Natural killer cell treated with Interleukin-12 subunit alpha and Interleukin-12 subunit beta and Interleukin-15 and Interleukin-18, amount 100 ng/mL, for 72 hours (primary cell): ENCODE measurements around the gene S100A10. TPM values are rescaled to one million over a fixed set of nuclear protein-coding genes. Genes with fewer than 3 reads are reported as not detected.

Experiments
- ATAC-seq, 2 donors: fragments of 150-1000 bp; cut with Tn5 transposase in 1 of 2; sonication (Bioruptor Pico), chemical (Tn5 transposase) in 1 of 2; 2 replicates each; pipeline ENCODE4 v1.10.0; 2021
- DNase-seq: peaks from one replicate; pipeline ENCODE4 v3.0.0; 2022; ENCODE audit warnings: low spot score
- H3K27ac Mint-ChIP-seq, 2 donors: 1 replicate in 1 of 2; 2 replicates in 1 of 2; pipeline ENCODE4 v1.8.0; 2022; ENCODE audit warnings: mixed read lengths in 2 of 2, mild to moderate bottlenecking in 1 of 2, moderate library complexity in 1 of 2
- H3K27me3 Mint-ChIP-seq, 2 donors: 1 replicate in 1 of 2; 2 replicates in 1 of 2; pipeline ENCODE4 v1.8.0; 2022; ENCODE audit warnings: mixed read lengths in 2 of 2
- H3K36me3 Mint-ChIP-seq: one replicate; pipeline ENCODE4 v1.8.0; 2022; ENCODE audit warnings: mixed read lengths
- H3K4me1 Mint-ChIP-seq, 2 donors: 1 replicate in 1 of 2; 2 replicates in 1 of 2; pipeline ENCODE4 v1.8.0; 2022; ENCODE audit warnings: low read depth in 2 of 2, mixed read lengths in 2 of 2, mild to moderate bottlenecking in 1 of 2
- H3K4me3 Mint-ChIP-seq: one replicate; pipeline ENCODE4 v1.8.0; 2022; ENCODE audit warnings: mixed read lengths
- H3K9me3 Mint-ChIP-seq: 2 replicates; pipeline ENCODE4 v1.8.0; 2022; ENCODE audit warnings: mixed read lengths
- total RNA-seq, 2 donors: library from RNA; stranded (reverse); gene quantifications; one replicate each; pipeline ENCODE4 v1.2.3, GENCODE V29; 2022

S100A10 gene
- total RNA-seq, 2 donors from 2014 or later, result 152 to 263 TPM

DNA sequence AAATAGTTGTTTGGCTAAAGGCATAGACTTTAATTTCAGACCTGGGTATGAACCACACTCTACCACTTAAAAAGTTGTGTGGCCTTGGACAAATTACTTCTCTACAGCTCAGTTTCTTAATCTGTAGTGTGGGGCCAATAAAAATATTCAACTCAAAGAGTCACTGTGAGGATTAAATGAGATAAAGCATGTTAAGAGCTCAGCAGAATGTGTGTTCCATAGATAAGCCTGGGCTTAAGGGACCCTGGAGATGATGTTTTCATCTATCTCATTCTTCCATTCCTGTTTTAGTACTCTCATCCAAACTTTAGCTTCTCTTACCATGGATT, 17.7 kb downstream of the S100A10 start:
- ATAC-seq (no peak), DNase-seq (no peak)
- no peak overlapping the region for H3K27ac Mint-ChIP-seq
- peaks cover 0 to 11% of the 10 kb centered on the region in 2 donors for H3K27me3 Mint-ChIP-seq
- peaks cover 24 to 33% of the 10 kb centered on the region in 2 donors for H3K4me1 Mint-ChIP-seq
- H3K36me3 Mint-ChIP-seq, result peaks cover 4% of the 10 kb centered on the region
- no peak overlapping the region for H3K4me3 Mint-ChIP-seq
- H3K9me3 Mint-ChIP-seq, result no peaks in the 10 kb centered on the region

DNA sequence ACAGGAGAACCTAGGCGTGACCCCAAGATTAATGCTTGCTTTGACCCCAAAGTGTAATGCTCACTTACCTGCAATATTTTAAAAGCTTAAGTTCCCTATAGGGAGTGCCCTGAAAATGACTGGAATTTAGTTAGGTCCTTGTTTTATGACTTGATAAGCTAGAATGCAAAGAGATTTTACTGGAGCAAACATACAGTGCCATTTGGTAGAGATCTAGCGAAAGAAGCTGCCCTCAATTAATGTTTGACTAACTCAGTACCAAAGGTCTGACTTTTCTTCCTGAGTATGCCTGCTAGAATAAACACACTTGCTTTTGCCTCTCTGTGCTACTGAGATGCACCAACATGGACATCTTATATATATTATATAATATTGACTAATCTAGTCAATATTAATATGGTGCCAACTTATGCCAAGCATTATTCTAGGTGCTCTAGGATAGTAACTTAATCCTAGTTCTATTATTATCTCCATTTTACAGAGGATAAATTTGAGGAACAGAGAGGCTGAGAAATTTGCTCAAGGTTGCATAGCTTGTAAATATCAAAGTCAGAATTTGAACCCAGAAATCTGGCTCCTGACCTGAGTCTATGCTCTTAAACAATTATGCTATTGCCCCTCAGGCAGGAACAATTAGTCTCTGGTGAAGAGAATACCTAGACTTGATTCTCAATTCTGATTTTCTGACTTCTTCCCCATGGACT, 18.2 kb downstream of the S100A10 start:
- DNase-seq, result no peak
- peaks cover 0 to 11% of the 10 kb centered on the region in 2 donors for H3K27me3 Mint-ChIP-seq
- no peak for ATAC-seq
- no peaks in the 10 kb centered on the region for H3K36me3 Mint-ChIP-seq
- no peak overlapping the region for H3K4me3 Mint-ChIP-seq
- peaks cover 21 to 33% of the 10 kb centered on the region in 2 donors for H3K4me1 Mint-ChIP-seq
- no peak overlapping the region for H3K27ac Mint-ChIP-seq
- H3K9me3 Mint-ChIP-seq, result no peaks in the 10 kb centered on the region

DNA sequence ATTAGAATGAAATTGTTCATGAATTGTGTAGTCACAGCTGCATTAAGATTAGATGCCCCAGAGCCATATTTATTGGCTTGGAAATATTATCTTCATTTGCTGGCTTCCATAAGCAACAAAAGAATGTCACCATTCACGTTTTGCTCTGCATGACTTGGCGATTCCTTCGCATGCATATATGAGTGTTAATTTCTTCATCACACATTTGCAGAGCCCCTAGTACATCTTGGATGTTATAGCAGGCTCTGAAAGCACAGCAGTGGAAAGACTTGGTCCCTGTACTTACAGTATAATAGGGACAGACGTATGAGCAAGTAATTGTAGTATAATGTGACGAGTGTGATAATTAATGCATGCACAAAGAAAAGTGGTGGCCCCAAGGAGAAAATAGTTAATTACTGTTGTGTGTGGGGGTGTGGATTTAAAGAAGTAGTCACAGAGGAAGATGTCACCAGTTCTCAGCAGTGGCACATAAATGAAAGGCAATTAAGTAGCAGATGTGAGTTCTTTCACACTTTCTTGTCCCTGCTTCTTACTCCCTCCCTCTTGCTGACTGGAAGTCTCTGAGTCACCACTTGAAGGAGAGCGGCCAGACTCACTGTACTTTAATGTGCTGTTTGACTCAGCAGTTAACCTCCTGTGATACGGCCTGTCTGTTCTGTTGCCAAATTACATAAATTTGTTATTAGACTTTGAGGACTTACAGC, 21.0 kb downstream of the S100A10 start:
- Mint-ChIP-seq H3K4me3 (peak overlapping the region; percentile 63), H3K4me1 (peaks cover 30 to 40% of the 10 kb centered on the region in 2 donors), H3K27me3 (peaks cover 0 to 8% of the 10 kb centered on the region in 2 donors), H3K27ac (peak overlapping the region; percentile 77 to 78), H3K9me3 (no peaks in the 10 kb centered on the region), H3K36me3 (no peaks in the 10 kb centered on the region)
- peak; percentile 80 for DNase-seq
- ATAC-seq, result peak; percentile 98 to 99

DNA sequence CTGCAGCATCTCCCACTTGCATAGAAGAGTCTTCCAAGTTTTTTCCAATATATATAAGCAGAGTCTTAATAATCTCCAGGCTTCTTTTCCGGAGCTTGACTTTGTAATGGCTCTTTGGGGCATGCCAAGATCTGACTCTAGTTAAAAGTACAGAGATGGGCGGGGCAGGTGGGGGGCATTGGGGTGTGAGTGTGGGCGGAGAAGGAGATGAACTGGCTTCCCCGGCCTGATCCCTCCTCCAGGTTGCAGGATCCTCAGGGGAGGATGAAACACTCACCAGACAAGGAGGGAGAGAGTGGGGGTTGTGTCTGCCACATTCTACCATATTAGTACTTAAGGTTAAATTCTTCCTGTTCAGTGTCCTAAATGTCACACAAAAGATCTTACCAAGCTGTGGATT, 23.0 kb downstream of the S100A10 start:
- Mint-ChIP-seq H3K9me3 (no peaks in the 10 kb centered on the region), H3K27me3 (peaks cover 5 to 12% of the 10 kb centered on the region in 2 donors), H3K4me3 (no peak overlapping the region), H3K36me3 (no peaks in the 10 kb centered on the region), H3K4me1 (peaks cover 26 to 40% of the 10 kb centered on the region in 2 donors), H3K27ac (no peak overlapping the region)
- ATAC-seq (no peak), DNase-seq (no peak)

DNA sequence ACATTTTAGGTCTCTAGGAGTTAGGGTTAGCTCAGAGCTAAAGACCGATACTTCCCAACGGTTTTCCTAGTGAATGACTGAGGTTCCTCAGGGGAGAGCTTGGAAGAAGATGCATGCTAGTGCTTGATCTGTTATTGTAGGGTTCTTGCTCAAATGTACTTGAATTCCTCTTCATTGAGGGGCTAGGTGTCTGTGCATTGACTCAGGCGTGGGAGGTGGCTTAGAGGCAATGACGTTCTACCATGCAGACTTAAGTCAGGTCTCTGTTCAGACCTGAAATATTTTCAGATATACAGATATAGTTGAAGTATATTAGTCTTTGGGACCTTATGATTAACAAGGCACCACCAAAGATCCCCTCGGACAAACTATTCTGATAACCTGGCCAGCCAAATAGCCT, 23.5 kb downstream of the S100A10 start:
- Mint-ChIP-seq H3K27ac (no peak overlapping the region), H3K27me3 (peaks cover 8 to 14% of the 10 kb centered on the region in 2 donors), H3K4me3 (no peak overlapping the region), H3K4me1 (peaks cover 26 to 40% of the 10 kb centered on the region in 2 donors), H3K36me3 (no peaks in the 10 kb centered on the region), H3K9me3 (no peaks in the 10 kb centered on the region)
- no peak for ATAC-seq
- no peak for DNase-seq

DNA sequence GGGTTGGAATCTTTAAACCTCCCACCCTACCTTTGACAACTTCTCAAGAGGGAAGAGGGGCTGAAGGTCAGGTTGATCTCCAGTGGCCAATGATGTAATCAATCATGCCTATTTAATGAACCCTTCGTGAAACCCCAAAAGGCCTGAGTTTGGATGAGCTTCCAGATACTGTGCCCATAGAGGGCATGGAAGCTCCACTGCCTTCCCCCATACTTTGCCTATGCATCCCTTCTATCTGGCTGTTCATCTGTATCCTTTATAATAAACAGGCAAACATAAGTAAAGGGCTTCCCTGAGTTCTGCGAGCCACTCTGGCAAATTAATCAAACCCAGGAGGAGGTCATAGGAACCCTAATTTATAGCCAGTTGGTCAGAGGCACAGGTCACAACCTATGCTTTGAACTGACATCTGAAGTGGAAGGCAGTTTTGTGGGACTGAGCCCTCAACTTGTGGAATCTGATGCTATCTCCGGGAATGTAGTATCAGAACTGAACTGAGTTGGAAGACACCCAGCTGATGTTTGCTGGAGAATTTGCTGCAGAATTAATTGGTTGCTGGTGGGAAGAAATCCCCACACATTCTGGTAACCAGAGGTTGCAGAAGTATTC, 24.8 kb downstream of the S100A10 start:
- Mint-ChIP-seq H3K36me3 (no peaks in the 10 kb centered on the region), H3K27me3 (peaks cover 11 to 13% of the 10 kb centered on the region in 2 donors), H3K4me1 (peaks cover 19 to 31% of the 10 kb centered on the region in 2 donors), H3K27ac (peak overlapping the region in 1 of 2 donors; percentile 54), H3K9me3 (no peaks in the 10 kb centered on the region), H3K4me3 (no peak overlapping the region)
- ATAC-seq, result no peak
- no peak for DNase-seq

DNA sequence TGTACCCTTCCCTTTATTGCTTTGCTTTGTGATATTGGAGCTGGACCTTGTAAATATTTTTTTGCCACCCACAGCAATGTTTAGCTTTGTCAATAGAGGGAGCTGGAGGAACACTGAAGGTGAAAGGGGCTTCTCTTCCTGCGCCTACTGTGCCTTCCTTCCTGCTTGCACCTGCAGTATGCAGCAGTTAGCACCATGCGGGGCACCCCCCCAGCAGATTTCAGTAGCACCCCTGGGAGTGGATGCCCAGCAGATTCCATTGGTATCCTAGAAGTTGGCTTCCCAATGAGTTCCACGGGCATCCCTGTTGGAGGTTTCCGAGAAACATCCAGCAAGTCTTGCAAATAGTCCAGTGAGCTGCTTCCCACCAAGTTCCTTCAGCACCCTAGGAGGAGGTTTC, 25.6 kb downstream of the S100A10 start:
- Mint-ChIP-seq H3K27ac (no peak overlapping the region), H3K4me3 (no peak overlapping the region)

DNA sequence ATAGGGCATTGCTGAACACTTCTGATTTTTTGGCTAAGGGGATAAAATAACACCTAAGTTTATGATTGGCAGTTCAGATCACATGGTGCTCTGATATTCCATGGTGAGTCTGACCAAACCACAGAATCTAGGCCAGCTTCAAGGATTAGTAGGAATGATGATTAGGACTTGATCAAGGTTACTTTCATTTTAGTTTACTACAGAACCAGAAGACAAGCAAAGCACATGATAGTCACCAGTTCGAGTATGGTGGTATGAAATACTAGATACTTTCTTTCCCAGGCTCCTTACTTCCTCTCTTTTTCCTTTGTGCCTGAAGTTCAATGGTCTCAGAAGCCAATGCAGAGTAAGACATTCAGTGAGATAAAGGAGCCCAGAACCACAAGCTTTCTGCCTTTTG, 26.6 kb downstream of the S100A10 start:
- Mint-ChIP-seq H3K9me3 (no peaks in the 10 kb centered on the region), H3K27me3 (peaks cover 11 to 12% of the 10 kb centered on the region in 2 donors), H3K4me1 (peaks cover 9 to 18% of the 10 kb centered on the region in 2 donors), H3K36me3 (no peaks in the 10 kb centered on the region), H3K4me3 (no peak overlapping the region), H3K27ac (no peak overlapping the region)
- DNase-seq (no peak), ATAC-seq (no peak)

More for the DNA sequence above, 25.6 kb downstream of the S100A10 start:
- DNase-seq, result no peak
- Mint-ChIP-seq H3K27me3 (peaks cover 11 to 12% of the 10 kb centered on the region in 2 donors), H3K36me3 (no peaks in the 10 kb centered on the region), H3K9me3 (no peaks in the 10 kb centered on the region), H3K4me1 (peaks cover 17 to 27% of the 10 kb centered on the region in 2 donors)
- peak; percentile 66 to 75 for ATAC-seq

DNA sequence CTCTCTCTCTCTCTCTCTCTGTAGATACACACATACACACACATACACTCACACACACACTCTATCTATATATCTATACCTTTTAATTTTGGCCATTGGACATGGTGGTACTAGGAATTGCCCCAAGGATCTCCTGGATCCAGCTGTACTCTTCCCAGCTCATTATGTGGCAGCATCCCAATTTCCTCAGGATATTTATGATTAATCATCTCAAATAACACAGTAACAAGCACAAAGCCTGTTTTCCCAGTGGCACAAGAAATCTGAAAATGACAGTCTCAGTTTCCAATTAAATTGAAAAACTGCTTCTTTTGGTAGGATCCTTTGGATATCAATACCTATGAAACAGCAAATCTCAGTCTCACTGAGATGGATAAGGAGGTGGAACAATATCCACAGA, 27.6 kb downstream of the S100A10 start:
- Mint-ChIP-seq H3K27me3 (peaks cover 11 to 12% of the 10 kb centered on the region in 2 donors), H3K27ac (no peak overlapping the region), H3K36me3 (no peaks in the 10 kb centered on the region), H3K4me1 (peaks cover 9 to 11% of the 10 kb centered on the region in 2 donors), H3K4me3 (no peak overlapping the region), H3K9me3 (no peaks in the 10 kb centered on the region)
- ATAC-seq (no peak), DNase-seq (no peak)

DNA sequence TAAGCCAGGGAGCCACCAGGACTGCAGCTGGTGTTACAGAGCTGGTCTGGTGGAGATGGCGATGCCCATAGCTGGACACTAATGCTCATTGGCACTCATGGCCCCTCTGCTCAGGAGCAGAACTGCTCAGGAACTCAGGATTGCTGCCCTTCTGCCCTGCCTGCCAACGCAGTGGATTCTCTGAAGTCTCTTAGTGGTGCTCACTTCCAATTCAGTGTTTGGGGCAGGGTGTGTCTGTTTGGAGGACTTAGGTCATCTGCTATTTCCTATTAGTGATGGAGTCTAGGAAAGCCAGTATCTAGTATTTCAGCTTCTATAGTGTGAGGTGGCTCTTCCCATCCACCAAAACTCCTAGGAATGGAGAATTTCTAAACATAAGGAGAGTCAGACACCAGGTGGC, 29.1 kb downstream of the S100A10 start:
- Mint-ChIP-seq H3K4me3 (no peak overlapping the region), H3K27me3 (peaks cover 11 to 12% of the 10 kb centered on the region in 2 donors), H3K9me3 (no peaks in the 10 kb centered on the region), H3K36me3 (no peaks in the 10 kb centered on the region), H3K27ac (no peak overlapping the region), H3K4me1 (peaks cover 8 to 9% of the 10 kb centered on the region in 2 donors)
- DNase-seq (no peak), ATAC-seq (no peak)

DNA sequence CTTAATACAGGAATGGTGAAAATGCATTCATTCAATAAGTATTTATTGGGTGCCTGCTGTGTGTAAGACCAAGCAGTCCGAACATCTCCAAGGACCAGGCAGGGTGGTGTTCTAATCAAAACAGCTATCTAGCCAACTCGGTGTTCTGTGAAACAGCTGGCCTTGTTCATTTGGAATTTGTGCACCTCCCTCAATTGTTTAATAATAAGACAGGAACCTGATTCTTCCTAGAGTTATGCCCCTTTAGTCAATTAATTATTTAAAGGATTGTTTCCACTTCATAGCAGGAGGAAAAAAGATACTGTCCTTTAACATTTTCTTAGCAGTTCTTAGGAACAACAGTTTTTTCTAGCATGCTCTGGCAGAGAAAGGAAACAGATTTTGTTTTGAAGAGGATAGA, 30.4 kb downstream of the S100A10 start:
- H3K4me3 Mint-ChIP-seq, result no peak overlapping the region
- no peaks in the 10 kb centered on the region for H3K9me3 Mint-ChIP-seq
- ATAC-seq (no peak), DNase-seq (no peak)
- peaks cover 0 to 5% of the 10 kb centered on the region in 2 donors for H3K4me1 Mint-ChIP-seq
- no peaks in the 10 kb centered on the region for H3K36me3 Mint-ChIP-seq
- peaks cover 10 to 11% of the 10 kb centered on the region in 2 donors for H3K27me3 Mint-ChIP-seq
- H3K27ac Mint-ChIP-seq, result no peak overlapping the region

DNA sequence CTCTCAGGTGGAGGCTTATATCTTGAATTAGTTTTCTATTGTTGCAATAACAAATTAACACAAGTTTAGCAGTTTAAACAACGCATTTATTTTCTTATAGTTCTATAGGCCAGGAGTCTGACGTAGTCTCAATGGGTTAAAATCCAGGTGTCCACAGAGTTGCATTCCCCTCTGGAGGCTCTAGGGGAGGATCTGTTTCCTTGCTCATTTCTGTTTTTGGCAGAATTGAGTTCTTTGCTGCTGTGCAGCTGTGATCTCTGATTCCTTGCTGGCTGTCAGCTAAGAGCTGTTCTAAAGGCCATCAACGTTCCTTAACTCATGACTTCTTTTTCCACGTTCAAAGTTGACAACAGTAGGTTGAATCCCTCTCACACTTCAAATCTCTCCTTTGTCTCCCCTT, 31.8 kb downstream of the S100A10 start:
- Mint-ChIP-seq H3K27me3 (peaks cover 10 to 11% of the 10 kb centered on the region in 2 donors), H3K36me3 (no peaks in the 10 kb centered on the region), H3K4me3 (no peak overlapping the region), H3K9me3 (no peaks in the 10 kb centered on the region), H3K27ac (no peak overlapping the region), H3K4me1 (no peaks in the 10 kb centered on the region)
- DNase-seq (no peak), ATAC-seq (no peak)

DNA sequence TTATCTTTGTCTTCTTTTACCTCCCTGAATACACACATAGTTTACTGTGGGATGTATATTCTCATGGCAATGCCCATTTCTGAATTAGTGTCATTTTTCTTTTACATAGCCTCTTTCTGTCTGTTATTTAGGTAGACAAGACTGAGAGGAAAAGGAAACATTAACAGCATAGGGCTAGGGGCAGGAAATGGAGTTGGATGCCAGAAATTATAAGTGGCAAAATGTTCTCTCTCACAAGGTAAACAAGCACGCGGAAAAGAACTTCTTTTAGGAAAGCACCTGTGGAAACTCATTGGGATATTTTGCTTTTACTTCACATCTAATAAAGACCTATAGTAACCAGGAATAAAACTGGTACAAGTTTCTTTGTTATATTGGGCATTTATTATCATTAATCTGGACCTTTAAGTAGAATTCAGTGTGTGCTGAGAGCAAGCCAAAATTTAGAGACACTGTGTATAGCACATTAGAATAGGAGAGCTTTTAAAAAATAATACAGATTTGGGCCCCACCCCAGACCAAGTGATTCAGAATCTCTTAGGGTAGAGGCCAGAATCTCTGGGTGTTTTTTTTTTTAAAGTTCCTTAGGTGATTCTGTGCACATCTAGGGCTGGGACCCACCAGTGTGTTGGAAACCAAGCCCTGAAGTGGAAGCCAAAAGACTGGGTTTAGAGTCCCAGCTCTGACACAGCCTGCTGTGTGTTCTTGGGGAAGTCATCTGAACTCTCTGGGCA, 32.7 kb downstream of the S100A10 start:
- H3K9me3 Mint-ChIP-seq, result no peaks in the 10 kb centered on the region
- DNase-seq (no peak), ATAC-seq (no peak)
- H3K36me3 Mint-ChIP-seq, result no peaks in the 10 kb centered on the region
- H3K4me3 Mint-ChIP-seq, result no peak overlapping the region
- H3K27me3 Mint-ChIP-seq, result peaks cover 7% of the 10 kb centered on the region in 2 donors
- no peaks in the 10 kb centered on the region for H3K4me1 Mint-ChIP-seq
- H3K27ac Mint-ChIP-seq, result no peak overlapping the region
